Naive B cell (primary cell): Measurements from ENCODE around the gene IFNG-AS1. TPM values are rescaled to one million over a fixed set of nuclear protein-coding genes. Genes with fewer than 3 reads are reported as not detected.

Experiments
- ATAC-seq, 2 donors: fragments of 150-1000 bp; cut with Tn5 transposase; 2 replicates each; pipeline ENCODE4 v1.10.0; 2021; ENCODE audit warnings: low read depth in 2 of 2, mild to moderate bottlenecking in 2 of 2, moderate library complexity in 2 of 2
- DNase-seq: peaks from one replicate; pipeline ENCODE4 v3.0.0; 2022
- H3K27ac Mint-ChIP-seq, 6 donors: one replicate each; pipeline ENCODE4 v1.8.0; 2020 to 2022; ENCODE audit warnings: mild to moderate bottlenecking in 6 of 6, mixed read lengths in 6 of 6, moderate library complexity in 5 of 6, inconsistent platforms in 2 of 6
- H3K27me3 Mint-ChIP-seq, 3 donors: one replicate each; pipeline ENCODE4 v1.8.0; 2021 to 2022; ENCODE audit warnings: mixed read lengths in 3 of 3, mild to moderate bottlenecking in 1 of 3
- H3K36me3 Mint-ChIP-seq, 2 donors: one replicate each; pipeline ENCODE4 v1.8.0; 2020 to 2022; ENCODE audit warnings: mixed read lengths in 2 of 2, inconsistent platforms in 1 of 2, mild to moderate bottlenecking in 1 of 2
- H3K4me1 Mint-ChIP-seq, 3 donors: one replicate each; pipeline ENCODE4 v1.8.0; 2020 to 2022; ENCODE audit warnings: mixed read lengths in 3 of 3, inconsistent platforms in 1 of 3, mild to moderate bottlenecking in 1 of 3, moderate library complexity in 1 of 3
- H3K4me3 Mint-ChIP-seq, 8 donors: one replicate each; pipeline ENCODE4 v1.8.0; 2020 to 2022; ENCODE audit warnings: mild to moderate bottlenecking in 8 of 8, mixed read lengths in 8 of 8, moderate library complexity in 8 of 8, inconsistent platforms in 2 of 8
- H3K9me3 Mint-ChIP-seq, 7 donors: one replicate each; pipeline ENCODE4 v1.8.0; 2020 to 2022; ENCODE audit warnings: mixed read lengths in 7 of 7, mild to moderate bottlenecking in 5 of 7, inconsistent platforms in 2 of 7, moderate library complexity in 1 of 7
- polyA plus RNA-seq, 6 donors: library from polyadenylated mRNA; unstranded; fragments of 300-500 nt; fragmentation: Illumina TruSeq; gene quantifications; one replicate each; pipeline ENCODE4 v1.2.3, GENCODE V29; 2021; ENCODE audit warnings: low read depth in 6 of 6

The IFNG-AS1 gene
- polyA plus RNA-seq, 6 donors from 2014 or later: 7.0 to 22.1 (median 12.0) TPM

- DNase-seq: no peak
- Mint-ChIP-seq H3K4me1 (peaks cover 23 to 33% (median 27%) of the 10 kb centered on the region in 3 donors), H3K27ac (peak overlapping the region in 3 of 6 donors; percentile 1 to 60 (median 59)), H3K27me3 (no peaks in the 10 kb centered on the region), H3K9me3 (no peaks in the 10 kb centered on the region), H3K4me3 (peak overlapping the region in 1 of 8 donors; percentile 29), H3K36me3 (peaks cover 18 to 43% of the 10 kb centered on the region in 2 donors)
- no peak for ATAC-seq
Measured at GRCh38 chr12:68001486-68002466, 12.5 kb downstream of the IFNG-AS1 start.

DNA sequence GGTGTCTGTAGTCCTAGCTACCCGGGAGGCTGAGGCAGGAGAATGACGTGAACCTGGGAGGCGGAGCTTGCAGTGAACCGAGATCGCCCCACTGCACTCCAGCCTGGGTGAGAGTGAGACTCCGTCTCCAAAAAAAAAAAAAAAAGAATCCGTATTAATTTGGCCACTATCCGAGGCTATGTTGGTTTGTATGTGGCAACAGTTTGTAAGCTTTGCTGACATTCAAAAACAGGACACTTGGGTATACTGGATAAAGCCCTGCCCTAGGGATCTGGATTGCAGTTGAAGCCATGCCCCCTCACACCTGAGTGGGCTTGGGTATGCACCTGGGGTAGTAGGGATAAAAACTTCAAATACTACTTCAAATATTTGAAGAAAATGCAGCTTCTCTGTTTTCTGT, 14.5 kb downstream of the IFNG-AS1 start:
- H3K4me3 Mint-ChIP-seq: no peak overlapping the region
- DNase-seq: no peak
- H3K27me3 Mint-ChIP-seq: no peaks in the 10 kb centered on the region
- no peak for ATAC-seq
- peaks cover 20 to 47% of the 10 kb centered on the region in 2 donors for H3K36me3 Mint-ChIP-seq
- no peaks in the 10 kb centered on the region for H3K9me3 Mint-ChIP-seq
- H3K4me1 Mint-ChIP-seq: peaks cover 18 to 25% (median 19%) of the 10 kb centered on the region in 3 donors
- peak overlapping the region in 1 of 6 donors; percentile 34 for H3K27ac Mint-ChIP-seq

DNA sequence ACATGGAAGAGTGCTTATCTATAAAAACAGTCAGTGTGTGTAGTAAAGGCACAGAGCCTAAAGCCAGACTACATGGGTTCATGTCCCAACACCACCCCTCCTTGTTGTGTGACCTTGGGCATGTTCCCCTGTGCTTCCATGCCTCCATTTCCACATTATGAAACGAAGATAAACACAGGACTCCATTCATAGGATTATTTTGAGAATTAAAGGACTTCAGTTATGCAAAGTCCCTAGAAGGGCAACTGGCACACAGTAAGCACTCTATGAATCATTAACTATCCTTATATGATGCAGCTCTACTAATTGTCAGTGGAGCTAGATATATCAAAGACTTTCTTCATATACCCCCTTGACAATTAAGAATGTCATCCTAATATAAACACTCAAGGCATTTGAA, 17.8 kb downstream of the IFNG-AS1 start:
- H3K36me3 Mint-ChIP-seq: peaks cover 27 to 39% of the 10 kb centered on the region in 2 donors
- ATAC-seq (no peak), DNase-seq (no peak)
- H3K4me3 Mint-ChIP-seq: no peak overlapping the region
- H3K27ac Mint-ChIP-seq: no peak overlapping the region
- no peaks in the 10 kb centered on the region for H3K9me3 Mint-ChIP-seq
- no peaks in the 10 kb centered on the region for H3K27me3 Mint-ChIP-seq
- H3K4me1 Mint-ChIP-seq: peaks cover 20 to 25% (median 25%) of the 10 kb centered on the region in 3 donors

- ATAC-seq (no peak), DNase-seq (no peak)
- Mint-ChIP-seq H3K9me3 (no peaks in the 10 kb centered on the region), H3K4me3 (no peak overlapping the region), H3K4me1 (peaks cover 22 to 29% (median 29%) of the 10 kb centered on the region in 3 donors), H3K36me3 (peaks cover 27 to 38% of the 10 kb centered on the region in 2 donors), H3K27ac (no peak overlapping the region), H3K27me3 (no peaks in the 10 kb centered on the region)
Measured at GRCh38 chr12:68007466-68007865, 18.2 kb downstream of the IFNG-AS1 start.

GRCh38 chr12:68011206-68011881, 22.1 kb downstream of the IFNG-AS1 start:
- Mint-ChIP-seq H3K27me3 (no peaks in the 10 kb centered on the region), H3K9me3 (no peaks in the 10 kb centered on the region), H3K4me3 (peak overlapping the region in 4 of 8 donors; percentile 38 to 59 (median 48)), H3K4me1 (peaks cover 28 to 39% (median 35%) of the 10 kb centered on the region in 3 donors), H3K36me3 (peaks cover 19 to 26% of the 10 kb centered on the region in 2 donors), H3K27ac (peak overlapping the region in 3 of 6 donors; percentile 24 to 61 (median 26))
- ATAC-seq (no peak), DNase-seq (no peak)

GRCh38 chr12:68011882-68012207, 22.6 kb downstream of the IFNG-AS1 start:
- H3K27ac Mint-ChIP-seq: peak overlapping the region in 4 of 6 donors; percentile 6 to 70 (median 55)
- peaks cover 32 to 44% (median 36%) of the 10 kb centered on the region in 3 donors for H3K4me1 Mint-ChIP-seq
- H3K27me3 Mint-ChIP-seq: no peaks in the 10 kb centered on the region
- ATAC-seq (no peak), DNase-seq (no peak)
- no peaks in the 10 kb centered on the region for H3K9me3 Mint-ChIP-seq
- H3K36me3 Mint-ChIP-seq: peaks cover 24 to 31% of the 10 kb centered on the region in 2 donors
- H3K4me3 Mint-ChIP-seq: peak overlapping the region in 6 of 8 donors; percentile 53 to 85 (median 58)

- ATAC-seq (peak; percentile 98), DNase-seq (peak; percentile 63)
- Mint-ChIP-seq H3K27me3 (no peaks in the 10 kb centered on the region), H3K9me3 (no peaks in the 10 kb centered on the region), H3K4me1 (peaks cover 38 to 49% (median 39%) of the 10 kb centered on the region in 3 donors), H3K36me3 (peaks cover 23 to 33% of the 10 kb centered on the region in 2 donors), H3K27ac (peak overlapping the region in 2 of 6 donors; percentile 17 to 61), H3K4me3 (peak overlapping the region; percentile 2 to 85 (median 56))
Measured at GRCh38 chr12:68012712-68013111, 23.5 kb downstream of the IFNG-AS1 start.

GRCh38 chr12:68013181-68013580, 23.9 kb downstream of the IFNG-AS1 start:
- H3K9me3 Mint-ChIP-seq: no peaks in the 10 kb centered on the region
- peaks cover 20 to 30% of the 10 kb centered on the region in 2 donors for H3K36me3 Mint-ChIP-seq
- peak overlapping the region in 1 of 6 donors; percentile 31 for H3K27ac Mint-ChIP-seq
- H3K4me3 Mint-ChIP-seq: peak overlapping the region in 5 of 8 donors; percentile 53 to 85 (median 57)
- no peaks in the 10 kb centered on the region for H3K27me3 Mint-ChIP-seq
- peaks cover 38 to 49% (median 39%) of the 10 kb centered on the region in 3 donors for H3K4me1 Mint-ChIP-seq
- ATAC-seq (no peak), DNase-seq (no peak)

DNA sequence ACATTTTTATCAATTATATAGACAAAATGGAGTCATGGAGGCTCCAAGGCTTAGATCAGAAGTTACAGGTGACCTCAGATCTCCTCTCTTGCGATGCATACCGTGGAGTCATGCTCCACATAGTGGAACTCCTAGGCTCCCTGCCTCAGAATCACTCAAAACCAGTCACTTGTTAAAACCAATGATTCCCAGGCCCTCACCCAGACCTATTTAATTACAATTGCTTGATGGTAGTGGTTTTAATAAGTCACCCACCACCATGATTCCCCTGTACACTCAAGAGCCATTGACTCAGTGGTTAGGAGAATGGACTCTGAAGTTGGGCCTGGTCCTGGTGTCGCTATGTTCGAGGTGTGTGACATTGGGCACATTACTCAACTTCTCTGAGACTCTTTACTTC, 26.9 kb downstream of the IFNG-AS1 start:
- ATAC-seq (no peak), DNase-seq (no peak)
- no peaks in the 10 kb centered on the region for H3K27me3 Mint-ChIP-seq
- no peak overlapping the region for H3K27ac Mint-ChIP-seq
- peaks cover 26 to 40% of the 10 kb centered on the region in 2 donors for H3K36me3 Mint-ChIP-seq
- H3K4me3 Mint-ChIP-seq: no peak overlapping the region
- no peaks in the 10 kb centered on the region for H3K9me3 Mint-ChIP-seq
- H3K4me1 Mint-ChIP-seq: peaks cover 33 to 44% (median 35%) of the 10 kb centered on the region in 3 donors

DNA sequence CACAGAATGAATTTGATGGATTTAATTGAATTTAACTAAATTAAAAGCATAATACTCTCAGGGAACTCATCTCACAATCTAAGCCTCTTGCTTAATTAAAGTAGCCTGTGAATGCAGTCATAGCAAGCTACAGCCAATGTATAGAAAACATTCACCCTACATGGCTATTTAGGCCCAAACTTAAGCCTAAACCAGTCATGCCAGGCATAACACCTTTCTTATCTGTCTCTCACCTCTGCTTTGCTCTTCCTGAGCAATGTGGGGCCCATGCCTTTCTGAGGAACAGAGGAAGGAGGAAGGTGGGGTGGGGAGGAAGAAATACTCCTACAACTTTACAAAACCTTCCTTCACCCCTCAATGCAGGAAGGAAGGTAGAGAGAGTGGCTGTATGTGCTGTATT, 29.1 kb downstream of the IFNG-AS1 start:
- DNase-seq (no peak), ATAC-seq (no peak)
- Mint-ChIP-seq H3K36me3 (peaks cover 38 to 49% of the 10 kb centered on the region in 2 donors), H3K4me3 (no peak overlapping the region), H3K4me1 (peaks cover 13 to 24% (median 14%) of the 10 kb centered on the region in 3 donors), H3K27me3 (no peaks in the 10 kb centered on the region), H3K9me3 (no peaks in the 10 kb centered on the region), H3K27ac (no peak overlapping the region)

GRCh38 chr12:68020049-68020448, 30.8 kb downstream of the IFNG-AS1 start:
- no peaks in the 10 kb centered on the region for H3K27me3 Mint-ChIP-seq
- no peak for DNase-seq
- no peak overlapping the region for H3K4me3 Mint-ChIP-seq
- H3K4me1 Mint-ChIP-seq: peaks cover 5 to 14% (median 10%) of the 10 kb centered on the region in 3 donors
- no peaks in the 10 kb centered on the region for H3K9me3 Mint-ChIP-seq
- H3K36me3 Mint-ChIP-seq: peaks cover 50 to 58% of the 10 kb centered on the region in 2 donors
- H3K27ac Mint-ChIP-seq: no peak overlapping the region
- no peak for ATAC-seq

- Mint-ChIP-seq H3K27me3 (no peaks in the 10 kb centered on the region), H3K9me3 (no peaks in the 10 kb centered on the region), H3K4me1 (peaks cover 4 to 14% (median 10%) of the 10 kb centered on the region in 3 donors), H3K27ac (no peak overlapping the region), H3K36me3 (peaks cover 50 to 55% of the 10 kb centered on the region in 2 donors), H3K4me3 (no peak overlapping the region)
- DNase-seq (no peak), ATAC-seq (no peak)
Measured at GRCh38 chr12:68020699-68021098, 31.5 kb downstream of the IFNG-AS1 start.

DNA sequence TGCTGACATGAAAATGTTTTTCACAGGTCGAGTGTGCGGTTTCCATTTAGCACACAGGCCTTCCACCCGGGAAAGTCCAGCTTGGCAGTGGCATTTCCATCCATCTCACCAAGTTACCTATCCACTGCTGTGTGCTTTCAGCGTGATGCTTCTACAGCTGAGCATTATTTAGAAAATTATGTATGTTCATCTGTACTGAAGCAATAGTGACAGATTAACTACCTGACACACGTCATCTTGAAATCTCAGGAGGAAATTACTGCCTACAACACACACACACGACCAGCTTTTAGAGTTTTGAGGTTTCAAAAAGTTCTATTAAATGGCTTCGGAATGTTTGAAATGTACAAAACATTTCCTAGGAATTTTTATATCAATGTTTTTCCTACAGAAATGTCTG, 39.4 kb downstream of the IFNG-AS1 start:
- peaks cover 0 to 11% (median 8%) of the 10 kb centered on the region in 3 donors for H3K4me1 Mint-ChIP-seq
- no peaks in the 10 kb centered on the region for H3K27me3 Mint-ChIP-seq
- peaks cover 0 to 15% (median 5%) of the 10 kb centered on the region in 7 donors for H3K9me3 Mint-ChIP-seq
- peaks cover 22 to 40% of the 10 kb centered on the region in 2 donors for H3K36me3 Mint-ChIP-seq
- no peak for ATAC-seq
- DNase-seq: no peak
- peak overlapping the region in 1 of 6 donors; percentile 43 for H3K27ac Mint-ChIP-seq
- H3K4me3 Mint-ChIP-seq: no peak overlapping the region
